Body of pancreas (tissue), 4 donors: ENCODE measurements around the gene ASTN2.

Experiments
- POLR2A ChIP-seq, 3 donors: fragments of 450-650 bp; IDR thresholded peaks; one replicate each; pipeline ENCODE4 v1.6.1; 2016; ENCODE audit warnings: antibody characterized with exemption in 3 of 3, mild to moderate bottlenecking in 2 of 3
- TF ChIP-seq, protein P1 (sequence below), 7 experiments: fragments of 450-650 bp in 4 of 7; fragments of 200-600 bp in 3 of 7; sonication (generic) in 3 of 7; IDR thresholded peaks; one replicate each; pipeline ENCODE4 v1.5.1; 2016 to 2019; ENCODE audit warnings: antibody characterized with exemption in 7 of 7

- TF ChIP-seq, protein P1, sequence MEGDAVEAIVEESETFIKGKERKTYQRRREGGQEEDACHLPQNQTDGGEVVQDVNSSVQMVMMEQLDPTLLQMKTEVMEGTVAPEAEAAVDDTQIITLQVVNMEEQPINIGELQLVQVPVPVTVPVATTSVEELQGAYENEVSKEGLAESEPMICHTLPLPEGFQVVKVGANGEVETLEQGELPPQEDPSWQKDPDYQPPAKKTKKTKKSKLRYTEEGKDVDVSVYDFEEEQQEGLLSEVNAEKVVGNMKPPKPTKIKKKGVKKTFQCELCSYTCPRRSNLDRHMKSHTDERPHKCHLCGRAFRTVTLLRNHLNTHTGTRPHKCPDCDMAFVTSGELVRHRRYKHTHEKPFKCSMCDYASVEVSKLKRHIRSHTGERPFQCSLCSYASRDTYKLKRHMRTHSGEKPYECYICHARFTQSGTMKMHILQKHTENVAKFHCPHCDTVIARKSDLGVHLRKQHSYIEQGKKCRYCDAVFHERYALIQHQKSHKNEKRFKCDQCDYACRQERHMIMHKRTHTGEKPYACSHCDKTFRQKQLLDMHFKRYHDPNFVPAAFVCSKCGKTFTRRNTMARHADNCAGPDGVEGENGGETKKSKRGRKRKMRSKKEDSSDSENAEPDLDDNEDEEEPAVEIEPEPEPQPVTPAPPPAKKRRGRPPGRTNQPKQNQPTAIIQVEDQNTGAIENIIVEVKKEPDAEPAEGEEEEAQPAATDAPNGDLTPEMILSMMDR (IDR thresholded peaks at IDR 0.05): no peak
- no peak for TF ChIP-seq POLR2A (IDR thresholded peaks at IDR 0.05)
Measured at GRCh38 chr9:117187498-117187897, 227.4 kb downstream of the ASTN2 start.
